ENCODE data around the gene TNC.

DNA sequence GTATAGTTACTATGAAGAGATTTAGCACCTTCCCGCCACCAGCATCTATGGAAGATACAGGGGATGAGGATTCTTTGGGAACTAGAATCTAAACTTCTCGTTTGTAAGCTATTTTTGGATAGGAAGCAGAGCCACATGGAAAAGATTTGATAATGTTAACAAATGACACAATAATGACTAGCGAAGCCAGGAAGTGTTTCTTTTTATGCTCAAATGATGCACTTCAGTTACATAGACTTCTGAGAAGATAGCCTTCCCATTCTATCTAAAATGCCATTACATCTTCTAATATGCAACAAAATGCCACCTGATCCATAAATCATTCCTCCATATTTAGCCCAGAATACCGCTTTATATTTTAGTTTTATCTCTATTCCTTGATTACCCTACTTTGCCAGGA lies 17.0 kb upstream of the TNC start:
- TF ChIP-seq POLR2AphosphoS5 (IDR thresholded peaks at IDR 0.05) (no peak), POLR2A (IDR thresholded peaks at IDR 0.05) (no peak)
- TF ChIP-seq, protein P1, sequence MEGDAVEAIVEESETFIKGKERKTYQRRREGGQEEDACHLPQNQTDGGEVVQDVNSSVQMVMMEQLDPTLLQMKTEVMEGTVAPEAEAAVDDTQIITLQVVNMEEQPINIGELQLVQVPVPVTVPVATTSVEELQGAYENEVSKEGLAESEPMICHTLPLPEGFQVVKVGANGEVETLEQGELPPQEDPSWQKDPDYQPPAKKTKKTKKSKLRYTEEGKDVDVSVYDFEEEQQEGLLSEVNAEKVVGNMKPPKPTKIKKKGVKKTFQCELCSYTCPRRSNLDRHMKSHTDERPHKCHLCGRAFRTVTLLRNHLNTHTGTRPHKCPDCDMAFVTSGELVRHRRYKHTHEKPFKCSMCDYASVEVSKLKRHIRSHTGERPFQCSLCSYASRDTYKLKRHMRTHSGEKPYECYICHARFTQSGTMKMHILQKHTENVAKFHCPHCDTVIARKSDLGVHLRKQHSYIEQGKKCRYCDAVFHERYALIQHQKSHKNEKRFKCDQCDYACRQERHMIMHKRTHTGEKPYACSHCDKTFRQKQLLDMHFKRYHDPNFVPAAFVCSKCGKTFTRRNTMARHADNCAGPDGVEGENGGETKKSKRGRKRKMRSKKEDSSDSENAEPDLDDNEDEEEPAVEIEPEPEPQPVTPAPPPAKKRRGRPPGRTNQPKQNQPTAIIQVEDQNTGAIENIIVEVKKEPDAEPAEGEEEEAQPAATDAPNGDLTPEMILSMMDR (IDR thresholded peaks at IDR 0.05): no peak

Measured in prostate gland (tissue), 2 donors.